Measurements from ENCODE around the gene HCN1.
"Not testable (repeated sequence)": the region's sequence is repeated elsewhere in the genome, so short reads cannot be mapped to it uniquely, and the experiment has no call there.

The HCN1 gene

GRCh38 chr5:45507178-45507577 lies 189.0 kb downstream of the HCN1 start:
- peak; percentile 7 for DNase-seq (ENCODE audit: low read depth, low spot score)
- no peak overlapping the region for H3K4me3 ChIP-seq (ENCODE audit: low read depth, low read length)
- TF ChIP-seq, protein P1, sequence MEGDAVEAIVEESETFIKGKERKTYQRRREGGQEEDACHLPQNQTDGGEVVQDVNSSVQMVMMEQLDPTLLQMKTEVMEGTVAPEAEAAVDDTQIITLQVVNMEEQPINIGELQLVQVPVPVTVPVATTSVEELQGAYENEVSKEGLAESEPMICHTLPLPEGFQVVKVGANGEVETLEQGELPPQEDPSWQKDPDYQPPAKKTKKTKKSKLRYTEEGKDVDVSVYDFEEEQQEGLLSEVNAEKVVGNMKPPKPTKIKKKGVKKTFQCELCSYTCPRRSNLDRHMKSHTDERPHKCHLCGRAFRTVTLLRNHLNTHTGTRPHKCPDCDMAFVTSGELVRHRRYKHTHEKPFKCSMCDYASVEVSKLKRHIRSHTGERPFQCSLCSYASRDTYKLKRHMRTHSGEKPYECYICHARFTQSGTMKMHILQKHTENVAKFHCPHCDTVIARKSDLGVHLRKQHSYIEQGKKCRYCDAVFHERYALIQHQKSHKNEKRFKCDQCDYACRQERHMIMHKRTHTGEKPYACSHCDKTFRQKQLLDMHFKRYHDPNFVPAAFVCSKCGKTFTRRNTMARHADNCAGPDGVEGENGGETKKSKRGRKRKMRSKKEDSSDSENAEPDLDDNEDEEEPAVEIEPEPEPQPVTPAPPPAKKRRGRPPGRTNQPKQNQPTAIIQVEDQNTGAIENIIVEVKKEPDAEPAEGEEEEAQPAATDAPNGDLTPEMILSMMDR (IDR thresholded peaks at IDR 0.05; ENCODE audit: low read depth, low read length) = no peak
- in situ Hi-C loops (cut with HindIII; ENCODE audit: low sequenced_read_pairs) = no loop called here

DNA sequence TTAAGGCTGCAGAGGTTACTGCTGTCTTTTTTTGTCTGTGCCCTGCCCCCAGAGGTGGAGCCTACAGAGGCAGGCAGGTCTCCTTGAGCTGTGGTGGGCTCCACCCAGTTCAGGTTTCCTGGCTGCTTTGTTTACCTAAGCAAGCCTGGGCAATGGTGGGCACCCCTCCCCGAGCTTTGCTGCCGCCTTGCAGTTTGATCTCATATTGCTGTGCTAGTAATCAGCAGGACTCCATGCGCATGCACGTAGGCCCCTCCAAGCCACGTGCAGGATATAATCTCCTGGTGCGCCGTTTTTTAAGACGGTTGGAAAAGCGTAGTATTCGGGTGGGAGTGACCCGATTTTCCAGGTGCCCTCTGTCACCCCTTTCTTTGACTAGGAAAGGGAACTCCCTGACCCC lies 197.2 kb downstream of the HCN1 start:
- H3K4me3 ChIP-seq (ENCODE audit: low read depth, low read length); DNase-seq (ENCODE audit: low read depth, low spot score); in situ Hi-C loops (cut with HindIII; ENCODE audit: low sequenced_read_pairs): not testable (repeated sequence)

DNA sequence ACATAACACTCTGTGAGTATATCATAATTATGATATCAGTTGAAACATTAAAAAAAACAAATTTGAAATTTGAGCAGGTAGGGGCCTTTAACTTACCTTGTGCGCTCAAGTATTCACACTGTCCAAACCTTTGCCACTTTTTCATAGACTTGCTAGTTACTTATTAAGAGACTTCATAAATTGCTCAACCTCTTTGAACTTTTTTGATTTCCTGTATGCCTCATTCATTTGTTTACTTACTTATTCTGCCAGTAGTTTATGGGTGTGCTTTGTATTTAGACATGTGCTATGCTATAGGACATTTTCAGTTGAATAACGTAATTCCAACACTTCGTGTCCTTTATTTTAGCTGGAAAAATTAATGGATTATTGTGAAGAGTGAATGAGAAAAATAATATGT lies 204.8 kb downstream of the HCN1 start:
- in situ Hi-C loops (cut with HindIII; ENCODE audit: low sequenced_read_pairs) = no loop called here
- H3K4me3 ChIP-seq (ENCODE audit: low read depth, low read length) = no peak overlapping the region
- DNase-seq (ENCODE audit: low read depth, low spot score) = no peak
- TF ChIP-seq, protein P1 (IDR thresholded peaks at IDR 0.05; ENCODE audit: low read depth, low read length) = no peak

GRCh38 chr5:45484781-45485180 lies 211.4 kb downstream of the HCN1 start:
- in situ Hi-C loops (cut with HindIII; ENCODE audit: low sequenced_read_pairs) = no loop called here
- DNase-seq (ENCODE audit: low read depth, low spot score) = no peak

GRCh38 chr5:45454114-45454513 lies 242.1 kb downstream of the HCN1 start:
- TF ChIP-seq, protein P1 (IDR thresholded peaks at IDR 0.05; ENCODE audit: low read depth, low read length) = no peak
- no peak overlapping the region for H3K4me3 ChIP-seq (ENCODE audit: low read depth, low read length)
- peak; percentile 43 for DNase-seq (ENCODE audit: low read depth, low spot score)
- in situ Hi-C loops (cut with HindIII; ENCODE audit: low sequenced_read_pairs) = no loop called here

More at GRCh38 chr5:45484781-45485180, 211.4 kb downstream of the HCN1 start:
- TF ChIP-seq, protein P1 (IDR thresholded peaks at IDR 0.05; ENCODE audit: low read depth, low read length) = no peak
- no peak overlapping the region for H3K4me3 ChIP-seq (ENCODE audit: low read depth, low read length)

- DNase-seq (ENCODE audit: low read depth, low spot score); H3K4me3 ChIP-seq (ENCODE audit: low read depth, low read length); in situ Hi-C loops (cut with HindIII; ENCODE audit: low sequenced_read_pairs): not testable (repeated sequence)
Measured at GRCh38 chr5:45444856-45445255, 251.3 kb downstream of the HCN1 start.

DNA sequence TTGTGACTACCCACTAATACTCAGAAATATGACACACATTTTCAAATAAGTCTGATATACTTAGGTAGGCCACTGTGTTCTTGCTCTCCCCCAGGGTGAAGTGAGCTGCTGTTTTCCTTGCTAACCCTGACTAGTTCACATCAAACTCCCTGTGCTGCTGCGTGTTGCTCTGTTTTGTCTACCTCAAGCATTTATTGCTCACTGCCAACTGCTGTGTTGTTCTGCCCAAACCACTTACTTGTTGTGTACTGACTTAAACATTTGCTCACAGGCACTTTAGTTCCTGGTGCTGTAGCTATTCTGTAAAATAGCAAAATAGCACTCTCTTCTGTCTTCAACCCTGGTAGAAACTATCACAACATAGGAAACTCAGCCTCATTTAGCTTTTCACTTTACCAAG lies 255.7 kb downstream of the HCN1 start:
- in situ Hi-C loops (cut with HindIII; ENCODE audit: low sequenced_read_pairs) = no loop called here
- H3K4me3 ChIP-seq (ENCODE audit: low read depth, low read length) = no peak overlapping the region
- TF ChIP-seq, protein P1 (IDR thresholded peaks at IDR 0.05; ENCODE audit: low read depth, low read length) = no peak
- DNase-seq (ENCODE audit: low read depth, low spot score) = peak; percentile 3

DNA sequence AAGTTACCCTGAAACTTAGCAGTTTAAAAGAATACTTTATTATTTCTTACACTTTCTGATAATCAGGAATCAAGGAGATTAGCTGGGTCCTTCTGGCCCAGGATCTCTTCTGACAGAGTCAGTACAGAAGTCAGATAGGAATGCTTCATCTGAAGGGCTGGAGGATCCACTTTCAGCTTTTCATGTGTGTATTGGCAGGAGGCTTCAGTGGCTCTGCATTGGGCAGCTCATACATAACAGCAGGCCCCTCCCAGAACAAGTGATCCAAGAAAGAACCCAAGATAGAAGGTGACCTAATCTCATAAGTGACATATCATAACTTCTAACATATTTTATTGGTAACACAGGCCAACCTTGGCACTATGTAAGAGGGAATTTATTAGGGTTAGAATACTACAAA lies 258.4 kb downstream of the HCN1 start:
- in situ Hi-C loops (cut with HindIII; ENCODE audit: low sequenced_read_pairs) = no loop called here
- TF ChIP-seq, protein P1 (IDR thresholded peaks at IDR 0.05; ENCODE audit: low read depth, low read length) = no peak
- H3K4me3 ChIP-seq (ENCODE audit: low read depth, low read length) = no peak overlapping the region
- no peak for DNase-seq (ENCODE audit: low read depth, low spot score)
